HG03280 (cell line): ENCODE data around the gene TRAPPC11.

Experiments used
- ATAC-seq: cut with Tn5 transposase; IDR thresholded peaks from one replicate; pipeline ENCODE4 v1.9.1; 2021; ENCODE audit warnings: mild to moderate bottlenecking, moderate library complexity; ENCODE audit not compliant: unreplicated experiment

TRAPPC11 gene

DNA sequence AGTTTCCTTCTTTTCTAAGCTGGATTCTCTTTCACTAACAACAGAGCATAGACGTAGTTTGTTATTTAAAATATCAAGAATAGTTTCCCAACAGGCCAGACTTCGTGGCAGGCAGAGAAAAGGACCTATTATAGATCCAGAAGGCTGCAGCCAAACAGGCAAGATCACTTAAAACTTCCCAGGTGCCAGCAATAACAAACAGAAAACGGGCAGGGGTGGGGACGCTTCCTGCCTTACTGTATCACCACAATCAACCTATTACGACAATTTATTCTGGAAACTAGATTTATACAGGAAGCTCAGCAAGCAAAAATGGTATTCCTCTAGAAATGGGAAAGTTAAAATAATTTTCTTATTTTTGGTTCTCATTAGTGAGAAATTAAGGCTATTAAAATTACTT, 22.2 kb upstream of the TRAPPC11 start:
- no peak for ATAC-seq

DNA sequence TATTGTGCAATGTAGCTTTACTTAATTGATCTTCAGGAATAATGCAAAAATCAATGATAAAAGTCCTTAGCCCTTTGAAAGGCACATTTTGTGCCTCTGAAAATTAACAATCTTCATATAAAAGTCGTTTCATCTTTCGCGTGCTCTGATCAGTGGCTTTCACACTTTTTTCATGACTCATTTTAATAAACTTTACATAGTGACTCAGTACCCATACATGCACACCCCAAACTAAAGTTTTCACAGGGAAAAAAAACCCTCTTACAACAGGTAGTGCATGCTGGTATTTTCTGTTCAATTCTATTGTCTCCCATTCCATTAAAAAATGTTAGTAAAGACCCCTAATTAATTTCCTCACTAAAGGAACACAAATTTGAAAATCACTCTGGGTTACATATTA, 21.6 kb upstream of the TRAPPC11 start:
- ATAC-seq, result no peak

DNA sequence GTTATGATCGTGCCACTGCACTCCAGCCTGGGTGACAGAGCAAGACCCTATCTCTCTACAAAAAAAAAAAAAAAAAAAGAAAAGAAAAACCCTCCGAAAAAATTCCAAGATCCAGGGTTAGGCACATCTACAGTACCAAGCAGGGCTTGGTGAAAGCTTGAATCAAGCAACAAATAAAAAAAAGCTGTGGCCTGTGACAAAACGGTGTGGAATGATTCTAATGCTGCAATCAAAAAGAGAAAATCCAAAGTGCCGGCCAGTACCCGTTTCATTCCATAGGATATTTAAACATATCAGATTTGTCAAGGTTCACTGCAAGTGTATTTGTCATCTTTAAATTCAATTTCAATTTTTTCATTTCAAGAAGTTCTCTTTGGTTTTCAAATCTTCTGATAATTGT, 20.7 kb upstream of the TRAPPC11 start:
- no peak for ATAC-seq

DNA sequence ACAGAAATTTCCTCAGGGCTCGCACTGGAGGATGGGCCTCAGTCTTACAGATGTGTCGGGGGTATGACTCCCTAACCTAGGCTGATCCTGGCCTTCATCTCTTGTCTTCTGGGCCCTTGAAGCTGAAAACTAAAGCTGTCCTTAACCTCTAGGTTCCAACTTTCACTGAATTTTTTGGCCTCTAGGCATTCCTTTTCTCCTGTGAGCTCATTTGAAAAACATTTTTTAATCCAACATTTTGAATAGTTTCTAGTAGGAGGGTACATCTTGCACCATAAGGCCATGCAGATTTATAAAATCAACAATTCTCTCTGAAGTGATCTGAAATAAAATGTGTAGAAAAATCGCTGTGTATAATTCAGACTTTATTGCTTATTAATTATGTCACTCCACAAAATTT, 19.8 kb upstream of the TRAPPC11 start:
- no peak for ATAC-seq

DNA sequence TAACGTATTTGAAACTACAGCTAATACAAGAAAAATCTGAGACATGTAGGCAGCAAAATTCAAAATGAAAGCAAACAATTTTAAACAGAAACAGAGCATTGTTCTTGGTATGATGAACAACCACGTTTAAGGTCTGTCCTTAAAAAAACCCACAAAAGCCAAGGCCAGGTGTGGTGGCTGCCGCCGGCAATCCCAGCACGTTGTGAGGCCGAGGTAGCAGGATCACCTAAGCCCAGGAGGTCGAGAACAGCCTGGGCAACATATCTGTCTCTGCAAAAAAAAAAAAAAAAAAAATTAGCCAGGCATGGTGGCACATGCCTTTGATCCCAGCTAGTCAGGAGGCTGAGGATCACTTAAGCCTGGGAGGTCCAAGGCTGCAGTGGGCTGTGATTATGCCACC, 13.8 kb upstream of the TRAPPC11 start:
- no peak for ATAC-seq

DNA sequence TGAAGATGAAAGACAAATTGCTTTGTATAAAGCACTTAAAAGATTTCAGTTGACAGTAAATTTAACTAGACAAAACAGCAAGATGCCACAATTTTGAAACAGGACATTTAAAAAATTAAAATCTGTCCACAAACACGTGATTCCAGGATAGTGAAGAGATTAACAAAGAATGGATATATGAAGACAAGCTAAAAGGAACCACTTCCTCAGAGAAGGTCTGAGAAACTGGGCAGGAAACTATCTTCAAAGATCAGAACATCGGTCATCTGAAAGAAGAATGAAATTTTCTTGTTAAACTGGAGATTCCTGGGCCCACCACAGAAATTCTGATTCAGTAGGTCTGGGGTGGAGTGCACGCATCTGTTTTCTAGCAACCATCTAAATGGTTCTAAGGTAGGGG, 1.5 kb upstream of the TRAPPC11 start:
- ATAC-seq, result no peak

DNA sequence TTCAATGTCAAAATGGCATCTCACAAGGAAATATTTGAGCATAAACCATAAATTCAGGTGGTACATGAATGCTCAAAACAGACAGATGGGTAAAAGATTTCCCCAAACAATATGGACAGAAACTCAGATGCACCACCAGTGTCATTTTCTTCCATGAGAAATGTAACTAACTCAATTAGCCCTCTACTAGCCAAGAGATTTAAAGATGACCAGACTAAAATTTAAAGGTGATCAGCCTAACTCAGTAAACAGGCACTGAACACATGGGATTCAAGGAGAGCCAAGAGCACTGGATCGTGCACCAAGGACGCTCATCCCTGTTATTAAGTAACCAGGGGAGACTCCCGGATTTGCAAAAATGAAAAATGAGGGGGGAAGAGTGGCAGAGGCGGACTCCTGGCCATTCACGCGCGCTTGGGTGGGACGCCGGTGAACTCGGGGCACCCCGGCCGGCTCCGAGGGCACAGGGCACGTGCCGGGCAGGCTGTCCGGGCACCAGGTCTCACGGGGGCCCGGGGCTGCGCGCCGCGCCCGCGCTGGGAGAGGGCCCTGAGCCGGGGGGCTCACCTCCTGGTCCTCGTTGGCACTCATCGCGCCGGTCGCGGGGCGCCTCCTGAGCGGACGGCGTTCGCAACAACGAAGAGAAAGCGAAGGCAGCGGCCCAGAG, 598 bp upstream of the TRAPPC11 start:
- ATAC-seq, result no peak

DNA sequence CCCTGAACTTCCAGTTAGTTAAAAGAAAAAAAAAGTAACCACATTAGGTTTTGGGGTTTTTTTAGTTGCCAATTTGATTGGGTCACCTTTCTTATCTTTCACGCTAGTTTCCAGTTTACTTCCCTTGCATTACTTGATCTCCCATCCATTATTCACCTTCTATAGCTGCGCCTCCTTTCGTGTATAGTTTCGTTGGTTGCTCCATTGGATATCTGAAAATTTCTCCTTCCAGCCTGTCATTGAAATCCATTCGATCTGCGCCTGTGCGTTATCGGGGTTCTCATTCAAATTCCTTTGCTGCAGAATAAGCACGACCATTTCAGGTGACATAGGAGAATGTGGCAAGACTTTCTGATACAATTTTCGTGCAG, 764 bp downstream of the TRAPPC11 start:
- no peak for ATAC-seq

DNA sequence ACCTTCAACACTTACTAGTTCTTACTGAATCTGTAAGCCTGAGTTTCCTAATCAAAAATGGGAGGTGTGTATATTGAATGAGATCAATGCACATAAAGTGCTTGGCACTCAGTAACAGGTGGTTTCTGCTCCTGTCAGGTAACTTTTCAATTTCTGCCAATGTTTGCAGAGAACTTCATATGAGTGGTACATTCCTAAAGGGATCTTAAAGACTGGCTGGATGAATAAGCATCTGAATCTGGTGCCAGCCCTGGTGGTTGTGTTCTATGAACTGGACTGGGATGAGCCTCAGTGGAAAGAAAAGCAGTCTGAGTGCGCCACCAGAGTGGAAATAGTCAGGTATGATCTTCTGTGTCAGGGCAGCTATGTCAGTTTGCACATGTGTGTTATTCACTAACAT, 7.0 kb downstream of the TRAPPC11 start:
- ATAC-seq, result no peak

DNA sequence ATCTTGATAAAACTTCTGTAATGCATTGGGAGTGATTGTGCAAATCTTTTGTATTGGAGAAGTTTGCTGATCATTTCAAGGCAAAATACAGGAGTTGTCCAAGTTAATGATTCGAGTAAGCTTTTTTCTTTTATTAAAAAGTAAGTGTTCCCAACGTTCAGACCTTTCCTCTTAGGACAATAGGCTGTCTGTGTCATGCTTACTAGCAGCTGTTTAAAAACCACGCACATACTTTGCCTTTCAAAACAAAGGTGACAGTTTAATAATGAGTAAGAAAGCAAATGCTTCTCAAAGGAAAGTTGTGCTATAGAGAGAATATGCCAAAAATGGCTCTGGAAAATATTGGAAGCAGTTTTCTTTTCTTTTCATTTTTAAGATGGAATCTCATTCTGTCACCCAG, 11.2 kb downstream of the TRAPPC11 start:
- ATAC-seq, result no peak

DNA sequence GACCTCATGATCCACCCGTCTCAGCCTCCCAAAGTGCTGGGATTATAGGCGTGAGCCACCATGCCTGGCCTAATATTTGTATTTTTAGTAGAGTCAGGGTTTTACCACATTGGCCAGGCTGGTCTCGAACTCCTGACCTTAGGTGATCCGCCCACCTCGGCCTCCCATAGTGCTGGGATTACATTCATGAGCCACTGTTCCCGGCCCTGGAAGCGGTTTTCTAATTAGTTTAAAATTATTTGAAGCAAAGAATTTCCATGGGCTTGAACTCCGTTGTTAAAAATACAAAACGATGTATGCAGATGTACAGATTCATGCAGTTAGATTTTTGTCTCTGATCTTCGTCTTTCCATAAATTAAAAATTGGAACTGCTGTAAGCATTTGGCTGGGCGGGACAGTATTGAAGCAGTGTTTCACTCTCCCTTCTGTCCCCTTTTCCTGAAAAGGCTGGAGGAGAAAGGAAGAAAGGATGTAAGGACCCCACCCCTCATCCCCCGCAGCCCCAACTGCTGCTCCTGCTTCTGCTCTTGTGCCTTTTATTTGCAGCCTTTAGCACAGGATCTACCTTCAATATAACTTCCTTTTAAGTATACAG, 12.0 kb downstream of the TRAPPC11 start:
- no peak for ATAC-seq

DNA sequence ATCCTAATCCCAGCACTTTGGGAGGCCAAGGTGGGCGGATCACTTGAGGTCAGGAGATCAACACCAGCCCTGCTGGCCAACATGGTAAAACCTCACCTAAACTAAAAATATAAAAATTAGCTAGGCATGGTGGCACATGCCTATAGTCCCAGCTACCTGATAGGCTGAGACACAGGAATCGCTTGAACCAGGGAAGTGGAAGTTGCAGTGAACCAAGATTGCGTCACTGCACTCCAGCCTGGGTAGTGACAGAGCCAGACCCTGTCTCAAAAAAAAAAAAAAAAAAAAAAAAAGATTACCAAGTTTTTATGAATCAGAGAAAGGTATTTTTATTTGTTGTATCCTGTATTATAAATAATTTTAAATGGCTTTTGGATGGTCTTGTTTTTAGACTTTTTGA, 15.1 kb downstream of the TRAPPC11 start:
- ATAC-seq, result no peak

DNA sequence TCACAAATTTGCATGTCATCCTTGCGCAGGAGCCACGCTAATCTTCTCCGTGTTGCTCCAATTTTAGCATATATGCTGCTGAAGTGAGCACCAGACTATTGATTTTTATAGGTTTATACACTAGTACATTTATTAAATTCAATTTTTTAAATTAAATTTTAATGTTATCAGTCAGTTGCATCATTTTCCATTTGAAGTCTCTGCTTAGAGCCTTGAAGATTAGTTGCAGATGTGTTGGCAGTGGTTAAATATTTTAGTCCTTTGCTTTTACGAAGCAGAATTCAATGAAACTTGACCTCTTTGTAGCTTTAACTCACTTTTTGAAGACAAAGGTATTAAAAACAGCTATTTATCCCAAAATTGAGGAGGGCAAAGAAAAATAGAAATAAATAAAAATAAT, 16.5 kb downstream of the TRAPPC11 start:
- no peak for ATAC-seq

DNA sequence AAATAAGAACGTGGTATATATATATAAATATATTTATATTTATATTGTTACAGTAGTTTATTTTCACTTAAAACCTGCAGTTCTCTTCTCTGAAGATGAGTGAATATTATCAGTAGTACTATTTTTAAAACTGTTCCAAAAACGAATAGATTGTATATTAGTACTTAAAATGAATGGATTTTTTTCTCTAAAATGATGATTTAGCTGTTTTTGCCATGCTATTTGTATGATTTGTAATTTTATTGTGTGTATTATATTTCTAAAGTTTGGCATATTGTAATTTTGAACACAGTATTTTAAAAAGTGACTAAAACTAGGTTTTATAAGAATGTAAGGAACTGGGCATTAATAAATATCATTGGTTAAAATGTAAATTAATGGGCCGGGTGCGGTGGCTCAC, 22.0 kb downstream of the TRAPPC11 start:
- ATAC-seq, result no peak

DNA sequence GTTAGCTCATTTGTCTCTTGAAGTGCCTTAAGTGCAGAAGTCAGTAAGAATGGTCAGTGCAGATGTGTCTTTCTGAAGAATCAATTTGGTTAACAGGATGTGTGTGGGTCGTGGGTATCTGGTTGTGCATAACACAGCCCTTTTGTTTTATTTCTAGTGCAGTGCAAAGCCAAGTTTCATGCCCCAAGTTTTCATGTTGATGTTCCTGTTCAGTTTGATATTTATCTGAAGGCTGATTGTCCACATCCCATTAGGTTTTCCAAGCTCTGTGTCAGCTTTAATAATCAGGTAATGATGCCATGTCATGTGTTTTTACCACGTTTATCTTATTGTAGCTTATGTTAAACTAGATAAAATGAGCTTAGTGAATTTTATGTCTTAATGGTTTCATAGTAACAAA, 27.4 kb downstream of the TRAPPC11 start:
- ATAC-seq, result no peak

DNA sequence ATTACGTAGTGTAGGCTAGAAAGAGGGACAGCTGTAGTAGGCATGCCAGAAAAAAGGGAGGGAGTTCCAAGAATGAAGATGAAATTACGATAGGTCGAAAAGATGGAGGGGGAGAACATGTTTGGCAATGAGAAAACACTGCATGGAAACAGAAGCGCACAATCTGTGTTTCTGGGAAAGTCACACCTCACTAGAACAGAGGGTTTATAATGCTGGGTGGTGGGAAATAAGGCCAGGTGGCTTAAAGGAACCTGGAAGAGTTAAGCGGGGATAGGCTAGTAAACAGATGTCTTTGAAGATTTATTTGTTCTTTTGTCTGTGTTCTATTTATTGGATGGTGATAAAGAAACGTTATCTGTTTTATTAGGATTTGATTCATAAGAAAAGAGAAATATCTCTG, 29.1 kb downstream of the TRAPPC11 start:
- no peak for ATAC-seq

DNA sequence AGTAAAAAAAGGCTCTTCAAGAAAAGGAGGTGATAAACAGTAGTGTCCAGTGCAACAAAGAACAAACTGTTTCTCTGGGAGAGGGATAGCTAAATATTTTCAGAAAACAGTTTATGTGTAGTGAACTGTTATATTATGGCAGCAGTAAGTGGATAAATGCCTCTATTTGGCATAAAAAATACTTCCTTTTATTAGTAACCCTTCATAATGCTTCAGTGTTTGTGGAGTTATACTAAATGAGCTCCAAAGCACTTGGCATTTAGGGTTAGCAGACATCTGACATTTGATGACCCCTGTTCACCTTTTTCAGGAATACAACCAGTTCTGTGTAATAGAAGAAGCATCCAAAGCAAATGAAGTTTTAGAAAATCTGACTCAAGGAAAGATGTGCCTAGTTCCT, 31.9 kb downstream of the TRAPPC11 start:
- ATAC-seq, result no peak

DNA sequence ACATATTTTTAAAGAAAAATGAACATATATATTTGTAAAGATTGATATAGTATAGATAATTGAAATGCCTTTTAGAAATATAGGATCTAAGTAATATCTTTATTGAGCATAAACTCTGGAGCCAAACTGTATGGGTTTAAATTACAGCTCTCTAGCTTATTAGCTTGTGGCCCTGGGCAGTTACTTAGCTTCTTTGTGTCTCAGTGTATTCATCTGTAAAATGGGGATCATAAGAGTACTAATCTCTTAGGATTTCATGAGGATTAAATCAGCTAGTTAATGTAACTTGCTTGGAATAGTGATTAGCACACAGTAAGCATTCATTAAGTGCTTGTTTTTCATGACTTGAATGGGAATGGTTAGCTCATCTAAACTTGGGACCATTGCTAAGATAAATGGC, 32.8 kb downstream of the TRAPPC11 start:
- no peak for ATAC-seq

DNA sequence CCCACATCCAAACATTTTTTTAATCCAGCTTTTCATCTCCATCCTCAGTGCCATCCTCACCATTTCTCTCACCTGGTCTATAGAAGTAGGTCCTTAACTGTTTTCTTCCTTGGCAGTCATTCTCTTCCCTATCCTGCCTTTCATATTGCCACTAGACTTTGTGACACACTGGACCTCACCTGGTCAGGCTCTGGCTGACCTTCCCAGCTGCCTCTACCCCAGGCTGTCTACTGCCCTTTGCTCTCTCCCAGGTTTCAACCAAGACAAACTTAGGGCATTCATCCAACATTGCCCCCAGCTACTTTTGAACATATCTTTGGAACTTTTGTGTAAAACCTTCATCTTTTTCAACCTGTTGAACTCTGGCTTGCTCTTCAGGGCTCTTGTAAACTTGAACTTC, 39.8 kb downstream of the TRAPPC11 start:
- no peak for ATAC-seq

DNA sequence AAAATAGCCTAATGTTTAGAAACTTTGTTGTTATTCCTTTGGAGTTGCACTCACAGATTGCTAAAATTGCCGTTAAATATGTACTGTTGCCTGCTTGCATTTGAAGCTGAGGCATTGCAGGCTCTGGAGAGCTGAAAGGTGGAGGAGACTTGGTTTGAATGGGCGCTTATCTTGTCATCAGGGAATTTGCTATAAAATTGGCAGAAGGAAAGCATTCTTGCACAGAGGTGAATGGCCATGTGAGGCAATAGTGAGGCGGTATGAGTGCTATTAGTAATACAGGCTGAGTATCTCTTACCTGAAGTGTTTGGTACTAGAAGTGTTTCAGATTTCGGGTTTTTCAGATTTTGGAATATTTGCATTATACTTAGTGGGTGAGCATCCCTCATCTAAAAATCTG, 41.3 kb downstream of the TRAPPC11 start:
- ATAC-seq, result no peak

DNA sequence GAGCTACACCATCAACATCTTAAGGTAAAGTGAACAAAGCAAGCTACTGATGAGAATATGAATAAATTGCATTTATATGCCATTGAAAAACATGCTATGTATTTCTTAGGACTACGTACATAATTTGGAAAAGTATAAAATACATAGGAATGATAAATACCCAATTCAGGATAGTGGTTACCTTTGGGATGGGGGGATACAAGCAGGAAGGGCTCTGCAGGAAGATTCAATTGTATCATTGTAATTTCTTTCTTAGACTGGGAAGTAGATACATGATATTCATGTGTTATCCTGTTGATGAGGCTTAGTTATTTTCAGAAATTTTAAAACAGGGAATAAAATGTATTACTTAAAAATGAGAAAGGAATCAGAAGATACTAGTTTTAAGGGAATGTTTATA, 43.4 kb downstream of the TRAPPC11 start:
- no peak for ATAC-seq

DNA sequence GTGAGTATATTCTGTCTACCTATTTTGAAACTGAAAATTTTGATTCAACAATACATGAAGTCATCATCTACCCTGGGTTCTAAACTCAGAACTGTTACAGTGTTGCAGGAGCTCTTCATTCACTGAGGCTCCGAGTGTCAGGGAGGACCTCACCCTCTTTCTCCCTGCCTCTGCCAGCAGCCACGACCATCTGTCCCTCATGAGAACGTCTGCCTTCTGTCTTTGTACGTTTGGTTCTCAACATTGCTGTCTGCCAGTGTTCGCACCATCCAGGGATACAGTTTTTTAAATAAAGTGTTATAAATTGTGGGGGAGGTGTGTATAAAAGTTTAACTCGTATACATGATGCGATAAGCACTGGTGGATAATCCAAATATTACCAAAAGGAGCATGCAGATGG, 55.5 kb downstream of the TRAPPC11 start:
- no peak for ATAC-seq

DNA sequence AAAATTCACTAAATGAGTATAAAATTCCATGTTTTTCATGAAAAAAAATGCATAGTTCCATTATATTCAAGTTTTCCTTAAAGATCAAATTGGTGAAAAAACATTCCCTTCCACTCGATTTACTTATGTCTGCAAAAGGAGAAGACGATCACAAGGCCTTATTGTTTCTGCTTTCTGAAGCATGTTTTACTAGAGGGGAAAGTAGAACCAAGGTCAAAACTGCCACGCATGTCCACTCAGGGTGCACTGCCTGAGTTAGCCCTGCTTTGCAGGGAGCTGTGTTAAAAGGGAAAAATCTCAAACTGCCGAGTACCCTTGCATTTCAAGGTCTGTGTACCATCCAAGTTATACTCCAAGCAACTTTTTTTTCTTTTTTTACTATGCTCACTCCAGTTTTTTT, 57.2 kb downstream of the TRAPPC11 start:
- ATAC-seq, result no peak
